Loucy (cell line): Measurements from ENCODE around the gene STK39.

Experiments used
- H2AFZ ChIP-seq: fragments of 200-600 bp; sonication (generic); 2 replicates; pipeline ENCODE4 v1.6.0; 2016; ENCODE audit warnings: antibody characterized with exemption, mild to moderate bottlenecking, low read length, moderate library complexity
- H3F3A ChIP-seq: fragments of 200-600 bp; 2 replicates; pipeline ENCODE4 v1.6.0; 2016; ENCODE audit warnings: antibody characterized with exemption, low read depth, mild to moderate bottlenecking
- H3K27me3 ChIP-seq: fragments of 200-600 bp; sonication (generic); 2 replicates; pipeline ENCODE4 v1.6.1; 2014; ENCODE audit warnings: low read length, mild to moderate bottlenecking; ENCODE audit not compliant: insufficient read depth, poor library complexity, severe bottlenecking
- H3K36me3 ChIP-seq: fragments of 200-600 bp; sonication (generic); 2 replicates; pipeline ENCODE4 v1.6.1; 2016; ENCODE audit warnings: low read length; ENCODE audit not compliant: insufficient read depth
- H3K4me1 ChIP-seq: fragments of 200-600 bp; sonication (generic); 2 replicates; pipeline ENCODE4 v1.5.1; 2014; ENCODE audit warnings: low read length, mild to moderate bottlenecking; ENCODE audit not compliant: insufficient read depth, poor library complexity, severe bottlenecking
- H3K4me2 ChIP-seq: fragments of 200-600 bp; sonication (generic); 2 replicates; pipeline ENCODE4 v1.6.0; 2014; ENCODE audit warnings: antibody characterized with exemption, low read length, low read depth, mild to moderate bottlenecking; ENCODE audit not compliant: poor library complexity, severe bottlenecking
- H3K4me3 ChIP-seq: fragments of 200-600 bp; sonication (generic); 2 replicates; pipeline ENCODE4 v1.5.1; 2014; ENCODE audit warnings: low read length, mild to moderate bottlenecking, mixed read lengths; ENCODE audit not compliant: poor library complexity, severe bottlenecking
- H3K79me2 ChIP-seq: fragments of 200-600 bp; sonication (generic); 2 replicates; pipeline ENCODE4 v1.6.1; 2014; ENCODE audit warnings: low read length; ENCODE audit not compliant: insufficient read depth
- H3K9ac ChIP-seq: fragments of 200-600 bp; sonication (generic); 2 replicates; pipeline ENCODE4 v1.6.0; 2014; ENCODE audit warnings: mild to moderate bottlenecking, low read depth, low read length, moderate library complexity; ENCODE audit not compliant: poor library complexity, severe bottlenecking
- H3K9me2 ChIP-seq: fragments of 200-600 bp; sonication (generic); replicated peaks from 2 replicates; pipeline ENCODE4 v1.6.1; 2016; ENCODE audit warnings: low read depth, low read length, mixed read lengths
- H3K9me3 ChIP-seq: fragments of 200-600 bp; sonication (generic); 2 replicates; pipeline ENCODE4 v1.6.1; 2014; ENCODE audit warnings: mild to moderate bottlenecking, antibody characterized with exemption, low read length, low read depth; ENCODE audit not compliant: insufficient read depth
- H4K20me1 ChIP-seq: fragments of 200-600 bp; sonication (generic); 2 replicates; pipeline ENCODE4 v1.6.0; 2014; ENCODE audit warnings: antibody characterized with exemption, low read length, mild to moderate bottlenecking; ENCODE audit not compliant: insufficient read depth, poor library complexity, severe bottlenecking
- CTCF ChIP-seq: fragments of 200-600 bp; sonication (generic); conservative IDR thresholded peaks from 2 replicates; pipeline ENCODE4 v1.5.1; 2014; ENCODE audit warnings: mild to moderate bottlenecking, antibody characterized with exemption, low read length
- EZH2phosphoT487 ChIP-seq: fragments of 200-600 bp; IDR thresholded peaks from 2 replicates; pipeline ENCODE4 v1.6.1; 2018; ENCODE audit warnings: antibody characterized with exemption, mild to moderate bottlenecking, moderate library complexity, borderline replicate concordance

STK39 gene

GRCh38 chr2:168286535-168286934, 39.1 kb upstream of the STK39 start:
- Histone ChIP-seq H3K4me2 (no peak overlapping the region), H3K36me3 (no peaks in the 10 kb centered on the region), H3K9me2 (no peaks in the 10 kb centered on the region), H2AFZ (no peak overlapping the region; the same call in 1 of the 2 replicates), H3K79me2 (no peaks in the 10 kb centered on the region), H3K27me3 (no peaks in the 10 kb centered on the region), H3K9ac (no peak overlapping the region), H3K9me3 (no peaks in the 10 kb centered on the region), H3K4me1 (no peaks in the 10 kb centered on the region), H3F3A (no peaks in the 10 kb centered on the region), H3K4me3 (no peak overlapping the region), H4K20me1 (no peaks in the 10 kb centered on the region)
- TF ChIP-seq EZH2phosphoT487 = no peak
- TF ChIP-seq CTCF = no peak

GRCh38 chr2:168278424-168278888, 31.1 kb upstream of the STK39 start:
- H3K27me3 ChIP-seq = no peaks in the 10 kb centered on the region
- H3K36me3 ChIP-seq = no peaks in the 10 kb centered on the region
- no peaks in the 10 kb centered on the region for H3K4me1 ChIP-seq
- no peaks in the 10 kb centered on the region for H3K79me2 ChIP-seq
- no peak overlapping the region for H3K4me3 ChIP-seq
- no peak overlapping the region for H3K4me2 ChIP-seq
- no peak for TF ChIP-seq EZH2phosphoT487
- no peak for TF ChIP-seq CTCF
- no peaks in the 10 kb centered on the region for H4K20me1 ChIP-seq
- no peak overlapping the region for H3K9ac ChIP-seq
- no peaks in the 10 kb centered on the region for H3K9me2 ChIP-seq
- no peaks in the 10 kb centered on the region for H3K9me3 ChIP-seq
- no peak overlapping the region for H2AFZ ChIP-seq
- H3F3A ChIP-seq = no peaks in the 10 kb centered on the region

- no peak overlapping the region for H3K9ac ChIP-seq
These were observed 29.9 kb upstream of the STK39 start for GRCh38 chr2:168277276-168277675.

More at GRCh38 chr2:168277276-168277675, 29.9 kb upstream of the STK39 start:
- TF ChIP-seq EZH2phosphoT487 (no peak), CTCF (no peak)
- Histone ChIP-seq H3K4me3 (no peak overlapping the region), H3K4me1 (no peaks in the 10 kb centered on the region), H3K4me2 (no peak overlapping the region), H3F3A (no peaks in the 10 kb centered on the region), H3K27me3 (no peaks in the 10 kb centered on the region), H4K20me1 (no peaks in the 10 kb centered on the region), H3K36me3 (no peaks in the 10 kb centered on the region), H3K9me3 (no peaks in the 10 kb centered on the region), H3K9me2 (no peaks in the 10 kb centered on the region), H2AFZ (no peak overlapping the region), H3K79me2 (no peaks in the 10 kb centered on the region)
